Activated CD4-positive, alpha-beta T cell treated with anti-CD3 and anti-CD28 coated beads, Interleukin-2, amount 50 U/mL, for 48 hours (primary cell): ENCODE data around the gene OGDH.
A peak's percentile ranks its signal among the peaks of the same experiment; 100 is the strongest.

Experiments
- DNase-seq, 2 experiments: peaks; one replicate each; pipeline ENCODE4 v3.0.0-alpha.2; 2020

OGDH gene

GRCh38 chr7:44618753-44619152 is 12.3 kb downstream of the OGDH start:
- no peak for DNase-seq

- no peak for DNase-seq
Observed at GRCh38 chr7:44621034-44621749, 14.8 kb downstream of the OGDH start.

- no peak for DNase-seq
Observed at GRCh38 chr7:44621750-44622103, 15.3 kb downstream of the OGDH start.

DNA sequence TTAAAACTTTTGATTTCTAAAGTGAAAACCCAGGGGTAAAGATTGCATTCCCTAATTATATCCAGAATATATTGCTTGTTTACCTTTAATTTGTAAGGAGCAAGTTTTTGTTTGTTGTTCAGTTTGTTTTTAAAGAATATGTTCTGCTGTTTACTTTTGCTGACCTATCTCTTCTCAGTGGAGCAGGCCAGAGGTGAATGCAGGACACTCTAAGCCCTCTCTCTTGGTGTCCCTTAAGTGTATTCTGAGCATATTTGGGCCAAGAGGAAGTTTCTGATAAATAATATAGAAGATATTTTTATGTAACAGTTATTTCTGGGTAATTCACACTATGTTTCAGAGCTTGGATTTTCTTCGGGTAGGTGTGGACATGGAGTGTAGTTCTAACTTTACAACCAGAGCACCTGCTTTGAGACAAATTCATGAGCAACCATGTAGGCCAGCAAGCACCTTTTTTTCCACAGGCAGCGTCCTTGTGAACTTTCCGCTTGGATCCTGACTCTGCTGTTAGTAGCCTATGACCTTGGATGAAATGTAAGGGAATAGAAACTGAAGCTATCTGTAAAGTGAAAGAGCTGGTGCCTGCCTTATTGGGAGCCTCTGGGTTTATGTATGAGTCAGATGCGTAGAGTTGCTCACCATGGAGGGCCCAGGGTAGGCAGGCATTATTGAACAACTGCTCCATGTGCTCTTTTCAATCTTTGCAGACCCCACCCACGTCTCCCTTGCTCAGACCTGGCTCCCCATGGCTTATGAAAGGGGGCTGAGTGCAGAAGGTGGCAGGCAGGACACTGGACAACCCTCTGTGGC is 16.1 kb downstream of the OGDH start:
- peak; percentile 45 to 64 for DNase-seq

GRCh38 chr7:44624318-44624717 is 17.9 kb downstream of the OGDH start:
- no peak for DNase-seq

DNA sequence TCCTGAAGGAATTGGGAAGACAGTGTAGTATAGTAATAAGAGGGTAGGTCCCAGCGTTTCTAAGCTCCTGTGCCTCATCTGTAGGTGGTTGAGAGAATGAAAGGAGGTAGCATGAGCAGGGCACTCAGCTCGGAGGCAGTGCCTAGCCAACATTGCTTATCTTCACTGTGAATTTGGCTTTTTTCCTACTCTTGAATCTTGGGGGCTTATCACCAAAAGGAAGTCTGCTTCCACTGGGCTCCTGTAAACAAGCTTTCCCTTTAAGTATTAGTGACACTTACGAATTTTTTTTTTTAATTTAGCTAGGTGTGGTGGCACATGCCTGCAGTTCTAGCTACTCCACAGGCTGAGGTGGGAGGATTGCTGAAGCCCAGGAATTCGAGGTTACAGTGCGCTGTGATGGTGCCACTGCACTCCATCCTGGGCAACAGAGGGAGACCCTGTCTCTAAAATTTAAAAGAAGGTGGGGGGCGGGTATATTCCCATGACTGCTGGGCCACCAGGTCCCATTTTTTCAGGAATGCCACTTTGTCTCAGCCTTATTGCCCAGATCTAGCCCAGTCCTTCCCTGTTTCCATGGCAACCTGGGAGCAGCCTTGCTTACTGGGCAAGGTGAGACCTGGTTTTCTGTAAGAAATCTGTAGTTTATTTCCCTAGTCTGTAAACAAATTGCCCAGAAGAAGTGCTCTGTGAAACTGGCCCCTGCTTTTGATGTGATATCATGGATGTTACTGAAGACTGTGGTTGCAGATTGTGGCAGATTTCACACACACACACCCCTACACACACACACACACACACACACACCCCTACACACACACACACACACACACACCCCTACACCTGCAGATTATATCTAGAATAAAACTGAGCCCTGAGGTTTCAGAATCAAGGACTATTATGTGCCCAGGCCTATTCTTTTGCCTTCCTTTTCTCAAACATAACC is 19.4 kb downstream of the OGDH start:
- DNase-seq = no peak

DNA sequence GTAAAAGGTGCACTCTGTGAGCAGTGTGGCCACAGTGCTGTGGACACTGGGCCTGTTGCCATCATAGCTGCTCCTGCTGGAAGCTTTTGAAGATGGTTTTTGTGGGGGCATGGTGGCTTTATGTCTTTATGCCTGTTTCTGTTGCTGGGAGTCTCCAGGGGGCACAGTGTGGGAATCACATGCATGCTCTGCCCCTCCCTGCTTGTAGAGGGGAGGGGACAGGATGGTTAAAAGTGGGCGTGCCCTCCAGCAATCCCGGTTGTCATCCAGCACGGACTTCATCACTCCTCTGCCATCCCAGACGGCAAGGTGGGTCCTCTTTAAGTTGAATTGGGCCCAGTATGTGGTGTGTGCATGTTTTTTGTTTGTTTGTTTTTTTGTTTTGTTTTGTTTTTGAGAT is 20.2 kb downstream of the OGDH start:
- DNase-seq = no peak

DNA sequence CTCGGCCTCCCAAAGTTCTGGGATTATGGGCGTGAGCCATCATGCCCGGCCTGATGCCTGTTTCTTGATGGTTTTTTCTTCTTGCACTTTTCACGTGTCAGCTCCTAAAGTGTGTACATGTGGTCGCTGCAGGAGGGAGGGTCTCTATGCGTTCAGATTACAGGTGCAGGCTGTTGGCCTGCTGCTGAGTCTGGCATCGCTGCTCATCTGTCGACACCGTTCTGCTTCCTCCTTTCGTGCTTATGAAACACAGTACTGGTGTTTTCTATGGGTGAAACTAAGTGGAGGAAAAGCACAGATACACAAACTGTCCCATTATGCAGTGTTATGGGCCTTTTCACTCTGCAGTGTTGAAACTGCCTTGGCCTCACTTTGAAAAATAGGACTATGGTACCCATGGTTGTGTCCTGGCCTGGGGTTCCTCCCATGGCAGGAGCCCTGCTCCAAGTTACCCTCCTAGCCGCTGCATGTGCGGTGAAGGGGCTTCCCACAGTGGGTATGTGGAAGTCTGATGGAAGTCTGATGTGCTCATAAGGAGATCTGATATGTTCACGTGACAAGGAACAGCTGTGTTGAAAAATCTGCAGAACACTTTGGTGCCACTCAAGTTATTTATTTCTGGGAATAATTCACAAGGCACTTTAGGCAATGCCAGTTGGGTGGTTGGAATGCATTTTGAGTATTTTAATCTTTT is 23.5 kb downstream of the OGDH start:
- no peak for DNase-seq

GRCh38 chr7:44630792-44631457 is 24.5 kb downstream of the OGDH start:
- no peak for DNase-seq

- no peak for DNase-seq
Observed at GRCh38 chr7:44631458-44632115, 25.2 kb downstream of the OGDH start.

GRCh38 chr7:44632196-44632595 is 25.8 kb downstream of the OGDH start:
- DNase-seq = no peak

- DNase-seq = peak; percentile 63 to 72
Observed at GRCh38 chr7:44633254-44634186, 27.1 kb downstream of the OGDH start.

- DNase-seq = no peak
Observed at GRCh38 chr7:44634187-44634838, 27.9 kb downstream of the OGDH start.

- no peak for DNase-seq
Observed at GRCh38 chr7:44634839-44635591, 28.6 kb downstream of the OGDH start.

DNA sequence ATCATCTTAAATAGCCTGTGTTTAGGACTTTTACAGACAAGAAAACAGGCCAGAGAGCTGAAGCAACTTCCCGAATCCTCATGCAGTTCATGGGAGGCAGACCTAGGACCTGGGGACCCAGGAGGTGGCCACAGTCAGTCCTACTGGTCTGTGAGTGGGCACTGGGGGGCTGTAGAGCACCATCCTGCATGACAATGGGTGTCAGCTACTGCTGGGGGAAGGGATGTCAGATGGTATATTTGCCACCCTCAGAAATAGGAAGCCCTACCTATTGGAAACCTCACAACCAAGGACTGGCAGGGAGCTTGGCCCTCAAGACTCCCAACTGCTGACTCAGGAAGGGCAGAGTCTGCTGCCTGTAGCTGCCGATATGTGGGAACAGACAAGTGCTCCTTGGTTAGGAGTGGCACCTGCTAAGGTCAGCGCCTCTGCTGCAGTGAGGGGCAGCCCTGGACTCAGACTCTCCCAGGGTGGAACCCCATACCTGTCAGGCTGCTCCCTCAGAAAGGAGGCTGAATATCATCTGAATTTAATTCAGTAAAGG is 29.7 kb downstream of the OGDH start:
- no peak for DNase-seq

DNA sequence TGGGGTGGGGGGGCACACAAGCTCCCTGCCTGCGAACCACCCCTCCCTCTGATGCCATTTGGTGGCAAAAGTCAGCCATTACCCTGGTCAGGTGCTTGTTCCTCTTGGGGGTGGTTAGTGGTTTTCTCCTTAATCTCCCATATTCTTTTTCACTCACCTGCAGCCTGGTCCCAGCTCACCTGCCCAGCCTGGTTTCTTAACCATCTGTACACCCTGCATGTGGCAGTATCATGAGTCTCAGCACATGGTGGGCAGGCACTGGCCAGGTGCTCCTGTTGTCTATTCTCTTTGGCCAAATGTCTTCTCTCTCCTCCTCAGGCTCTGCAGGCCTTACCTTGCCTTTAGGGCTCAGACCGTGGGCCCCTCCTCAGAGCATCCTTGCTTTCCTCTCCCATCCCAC is 30.5 kb downstream of the OGDH start:
- no peak for DNase-seq

DNA sequence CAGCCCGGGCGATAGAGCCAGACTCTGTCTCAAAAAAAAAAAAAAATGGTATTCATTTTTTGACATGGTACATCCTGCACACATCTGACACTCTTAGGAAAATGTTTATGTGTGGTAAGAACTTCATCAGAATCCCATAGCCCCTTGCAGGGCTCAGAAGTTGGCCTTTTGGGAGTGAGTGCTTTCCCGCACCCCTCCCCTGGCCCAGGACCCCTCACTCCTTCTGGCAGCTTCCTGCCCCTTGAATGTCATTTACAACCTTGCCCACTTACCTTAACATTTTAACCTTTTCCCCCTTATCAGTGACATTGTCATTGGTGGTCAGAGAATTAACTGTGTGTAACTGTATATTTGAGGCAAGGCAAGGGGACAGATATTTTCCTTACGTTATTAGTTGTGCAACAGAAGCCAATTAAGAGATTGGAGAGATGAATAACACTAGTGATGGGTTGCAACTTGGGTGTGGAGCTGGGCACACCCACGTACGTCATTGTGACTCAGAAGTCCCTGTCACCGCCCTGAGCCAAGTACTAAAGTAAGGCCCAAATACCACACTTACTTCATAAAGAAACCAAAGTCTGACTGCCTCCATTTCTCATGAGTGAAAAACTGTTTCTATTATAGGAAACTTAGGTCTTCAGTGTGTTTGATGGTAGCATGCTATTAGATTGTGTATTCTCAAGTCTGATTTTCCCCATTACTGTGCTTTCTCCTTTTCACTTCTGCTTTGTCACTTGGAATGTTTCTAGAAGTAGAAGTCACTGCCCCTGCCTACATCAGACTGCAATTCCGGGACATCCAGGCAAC is 31.6 kb downstream of the OGDH start:
- DNase-seq = peak; percentile 77 to 83
